Measurements from ENCODE around the gene OGFOD3. TPM values are rescaled to one million over a fixed set of nuclear protein-coding genes. Genes with fewer than 3 reads are reported as not detected.

Gene OGFOD3
- total and polyA plus RNA-seq, 2 experiments from 2014 or later, result 9.6 to 24.6 TPM

- H3K4me3 ChIP-seq, result no peak overlapping the region
- H4K20me1 ChIP-seq (replicated peaks; ENCODE audit: insufficient read depth), result no peaks in the 10 kb centered on the region
- ATAC-seq (no peak), DNase-seq (ENCODE audit: low spot score) (no peak)
- H3K4me3 Mint-ChIP-seq, result no peak overlapping the region
- H3K4me2 ChIP-seq, result no peak overlapping the region
- H3K36me3 ChIP-seq (ENCODE audit: insufficient read depth), result no peaks in the 10 kb centered on the region
- H3K9me2 ChIP-seq (ENCODE audit: insufficient read depth), result no peaks in the 10 kb centered on the region
- H3K79me2 ChIP-seq (replicated peaks; ENCODE audit: insufficient read depth), result no peaks in the 10 kb centered on the region
- no peak overlapping the region for H3K27ac ChIP-seq (ENCODE audit: low read depth)
- H3K36me3 Mint-ChIP-seq (ENCODE audit: low read depth), result peaks cover 4% of the 10 kb centered on the region; the same call in 2 of the 3 replicates
- H2AFZ ChIP-seq, result no peak overlapping the region
- H3K4me1 ChIP-seq (ENCODE audit: insufficient read depth), result peaks cover 5% of the 10 kb centered on the region
- no peak overlapping the region for H3K27ac Mint-ChIP-seq
- H3K9me3 Mint-ChIP-seq, result no peaks in the 10 kb centered on the region
- H3K4me1 Mint-ChIP-seq, result peaks cover 18% of the 10 kb centered on the region
- TF ChIP-seq EZH2 (IDR thresholded peaks at IDR 0.05; ENCODE audit: low read depth, unreplicated experiment) (no peak), ZNF331 (CRISPR knock-in tag; IDR thresholded peaks at IDR 0.05; ENCODE audit: low read depth) (no peak), JUNB (IDR thresholded peaks at IDR 0.05; ENCODE audit: unreplicated experiment) (no peak), STAT1 (IDR thresholded peaks at IDR 0.05; ENCODE audit: unreplicated experiment) (no peak), NANOG (IDR thresholded peaks at IDR 0.05; ENCODE audit: borderline replicate concordance) (no peak), POLR2AphosphoS5 (IDR thresholded peaks at IDR 0.05; ENCODE audit: low read depth) (no peak), EZH2phosphoT487 (IDR thresholded peaks at IDR 0.05; ENCODE audit: unreplicated experiment) (no peak)
- TF ChIP-seq, protein P1, sequence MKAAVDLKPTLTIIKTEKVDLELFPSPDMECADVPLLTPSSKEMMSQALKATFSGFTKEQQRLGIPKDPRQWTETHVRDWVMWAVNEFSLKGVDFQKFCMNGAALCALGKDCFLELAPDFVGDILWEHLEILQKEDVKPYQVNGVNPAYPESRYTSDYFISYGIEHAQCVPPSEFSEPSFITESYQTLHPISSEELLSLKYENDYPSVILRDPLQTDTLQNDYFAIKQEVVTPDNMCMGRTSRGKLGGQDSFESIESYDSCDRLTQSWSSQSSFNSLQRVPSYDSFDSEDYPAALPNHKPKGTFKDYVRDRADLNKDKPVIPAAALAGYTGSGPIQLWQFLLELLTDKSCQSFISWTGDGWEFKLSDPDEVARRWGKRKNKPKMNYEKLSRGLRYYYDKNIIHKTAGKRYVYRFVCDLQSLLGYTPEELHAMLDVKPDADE (IDR thresholded peaks at IDR 0.05), result no peak
- TF ChIP-seq, protein P2, sequence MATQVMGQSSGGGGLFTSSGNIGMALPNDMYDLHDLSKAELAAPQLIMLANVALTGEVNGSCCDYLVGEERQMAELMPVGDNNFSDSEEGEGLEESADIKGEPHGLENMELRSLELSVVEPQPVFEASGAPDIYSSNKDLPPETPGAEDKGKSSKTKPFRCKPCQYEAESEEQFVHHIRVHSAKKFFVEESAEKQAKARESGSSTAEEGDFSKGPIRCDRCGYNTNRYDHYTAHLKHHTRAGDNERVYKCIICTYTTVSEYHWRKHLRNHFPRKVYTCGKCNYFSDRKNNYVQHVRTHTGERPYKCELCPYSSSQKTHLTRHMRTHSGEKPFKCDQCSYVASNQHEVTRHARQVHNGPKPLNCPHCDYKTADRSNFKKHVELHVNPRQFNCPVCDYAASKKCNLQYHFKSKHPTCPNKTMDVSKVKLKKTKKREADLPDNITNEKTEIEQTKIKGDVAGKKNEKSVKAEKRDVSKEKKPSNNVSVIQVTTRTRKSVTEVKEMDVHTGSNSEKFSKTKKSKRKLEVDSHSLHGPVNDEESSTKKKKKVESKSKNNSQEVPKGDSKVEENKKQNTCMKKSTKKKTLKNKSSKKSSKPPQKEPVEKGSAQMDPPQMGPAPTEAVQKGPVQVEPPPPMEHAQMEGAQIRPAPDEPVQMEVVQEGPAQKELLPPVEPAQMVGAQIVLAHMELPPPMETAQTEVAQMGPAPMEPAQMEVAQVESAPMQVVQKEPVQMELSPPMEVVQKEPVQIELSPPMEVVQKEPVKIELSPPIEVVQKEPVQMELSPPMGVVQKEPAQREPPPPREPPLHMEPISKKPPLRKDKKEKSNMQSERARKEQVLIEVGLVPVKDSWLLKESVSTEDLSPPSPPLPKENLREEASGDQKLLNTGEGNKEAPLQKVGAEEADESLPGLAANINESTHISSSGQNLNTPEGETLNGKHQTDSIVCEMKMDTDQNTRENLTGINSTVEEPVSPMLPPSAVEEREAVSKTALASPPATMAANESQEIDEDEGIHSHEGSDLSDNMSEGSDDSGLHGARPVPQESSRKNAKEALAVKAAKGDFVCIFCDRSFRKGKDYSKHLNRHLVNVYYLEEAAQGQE (IDR thresholded peaks at IDR 0.05; ENCODE audit: unreplicated experiment), result no peak
- TF ChIP-seq, protein P3, sequence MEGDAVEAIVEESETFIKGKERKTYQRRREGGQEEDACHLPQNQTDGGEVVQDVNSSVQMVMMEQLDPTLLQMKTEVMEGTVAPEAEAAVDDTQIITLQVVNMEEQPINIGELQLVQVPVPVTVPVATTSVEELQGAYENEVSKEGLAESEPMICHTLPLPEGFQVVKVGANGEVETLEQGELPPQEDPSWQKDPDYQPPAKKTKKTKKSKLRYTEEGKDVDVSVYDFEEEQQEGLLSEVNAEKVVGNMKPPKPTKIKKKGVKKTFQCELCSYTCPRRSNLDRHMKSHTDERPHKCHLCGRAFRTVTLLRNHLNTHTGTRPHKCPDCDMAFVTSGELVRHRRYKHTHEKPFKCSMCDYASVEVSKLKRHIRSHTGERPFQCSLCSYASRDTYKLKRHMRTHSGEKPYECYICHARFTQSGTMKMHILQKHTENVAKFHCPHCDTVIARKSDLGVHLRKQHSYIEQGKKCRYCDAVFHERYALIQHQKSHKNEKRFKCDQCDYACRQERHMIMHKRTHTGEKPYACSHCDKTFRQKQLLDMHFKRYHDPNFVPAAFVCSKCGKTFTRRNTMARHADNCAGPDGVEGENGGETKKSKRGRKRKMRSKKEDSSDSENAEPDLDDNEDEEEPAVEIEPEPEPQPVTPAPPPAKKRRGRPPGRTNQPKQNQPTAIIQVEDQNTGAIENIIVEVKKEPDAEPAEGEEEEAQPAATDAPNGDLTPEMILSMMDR (conservative IDR thresholded peaks at IDR 0.05; ENCODE audit: low read depth in 2 of 2), result no peak
- TF ChIP-seq, protein P4, sequence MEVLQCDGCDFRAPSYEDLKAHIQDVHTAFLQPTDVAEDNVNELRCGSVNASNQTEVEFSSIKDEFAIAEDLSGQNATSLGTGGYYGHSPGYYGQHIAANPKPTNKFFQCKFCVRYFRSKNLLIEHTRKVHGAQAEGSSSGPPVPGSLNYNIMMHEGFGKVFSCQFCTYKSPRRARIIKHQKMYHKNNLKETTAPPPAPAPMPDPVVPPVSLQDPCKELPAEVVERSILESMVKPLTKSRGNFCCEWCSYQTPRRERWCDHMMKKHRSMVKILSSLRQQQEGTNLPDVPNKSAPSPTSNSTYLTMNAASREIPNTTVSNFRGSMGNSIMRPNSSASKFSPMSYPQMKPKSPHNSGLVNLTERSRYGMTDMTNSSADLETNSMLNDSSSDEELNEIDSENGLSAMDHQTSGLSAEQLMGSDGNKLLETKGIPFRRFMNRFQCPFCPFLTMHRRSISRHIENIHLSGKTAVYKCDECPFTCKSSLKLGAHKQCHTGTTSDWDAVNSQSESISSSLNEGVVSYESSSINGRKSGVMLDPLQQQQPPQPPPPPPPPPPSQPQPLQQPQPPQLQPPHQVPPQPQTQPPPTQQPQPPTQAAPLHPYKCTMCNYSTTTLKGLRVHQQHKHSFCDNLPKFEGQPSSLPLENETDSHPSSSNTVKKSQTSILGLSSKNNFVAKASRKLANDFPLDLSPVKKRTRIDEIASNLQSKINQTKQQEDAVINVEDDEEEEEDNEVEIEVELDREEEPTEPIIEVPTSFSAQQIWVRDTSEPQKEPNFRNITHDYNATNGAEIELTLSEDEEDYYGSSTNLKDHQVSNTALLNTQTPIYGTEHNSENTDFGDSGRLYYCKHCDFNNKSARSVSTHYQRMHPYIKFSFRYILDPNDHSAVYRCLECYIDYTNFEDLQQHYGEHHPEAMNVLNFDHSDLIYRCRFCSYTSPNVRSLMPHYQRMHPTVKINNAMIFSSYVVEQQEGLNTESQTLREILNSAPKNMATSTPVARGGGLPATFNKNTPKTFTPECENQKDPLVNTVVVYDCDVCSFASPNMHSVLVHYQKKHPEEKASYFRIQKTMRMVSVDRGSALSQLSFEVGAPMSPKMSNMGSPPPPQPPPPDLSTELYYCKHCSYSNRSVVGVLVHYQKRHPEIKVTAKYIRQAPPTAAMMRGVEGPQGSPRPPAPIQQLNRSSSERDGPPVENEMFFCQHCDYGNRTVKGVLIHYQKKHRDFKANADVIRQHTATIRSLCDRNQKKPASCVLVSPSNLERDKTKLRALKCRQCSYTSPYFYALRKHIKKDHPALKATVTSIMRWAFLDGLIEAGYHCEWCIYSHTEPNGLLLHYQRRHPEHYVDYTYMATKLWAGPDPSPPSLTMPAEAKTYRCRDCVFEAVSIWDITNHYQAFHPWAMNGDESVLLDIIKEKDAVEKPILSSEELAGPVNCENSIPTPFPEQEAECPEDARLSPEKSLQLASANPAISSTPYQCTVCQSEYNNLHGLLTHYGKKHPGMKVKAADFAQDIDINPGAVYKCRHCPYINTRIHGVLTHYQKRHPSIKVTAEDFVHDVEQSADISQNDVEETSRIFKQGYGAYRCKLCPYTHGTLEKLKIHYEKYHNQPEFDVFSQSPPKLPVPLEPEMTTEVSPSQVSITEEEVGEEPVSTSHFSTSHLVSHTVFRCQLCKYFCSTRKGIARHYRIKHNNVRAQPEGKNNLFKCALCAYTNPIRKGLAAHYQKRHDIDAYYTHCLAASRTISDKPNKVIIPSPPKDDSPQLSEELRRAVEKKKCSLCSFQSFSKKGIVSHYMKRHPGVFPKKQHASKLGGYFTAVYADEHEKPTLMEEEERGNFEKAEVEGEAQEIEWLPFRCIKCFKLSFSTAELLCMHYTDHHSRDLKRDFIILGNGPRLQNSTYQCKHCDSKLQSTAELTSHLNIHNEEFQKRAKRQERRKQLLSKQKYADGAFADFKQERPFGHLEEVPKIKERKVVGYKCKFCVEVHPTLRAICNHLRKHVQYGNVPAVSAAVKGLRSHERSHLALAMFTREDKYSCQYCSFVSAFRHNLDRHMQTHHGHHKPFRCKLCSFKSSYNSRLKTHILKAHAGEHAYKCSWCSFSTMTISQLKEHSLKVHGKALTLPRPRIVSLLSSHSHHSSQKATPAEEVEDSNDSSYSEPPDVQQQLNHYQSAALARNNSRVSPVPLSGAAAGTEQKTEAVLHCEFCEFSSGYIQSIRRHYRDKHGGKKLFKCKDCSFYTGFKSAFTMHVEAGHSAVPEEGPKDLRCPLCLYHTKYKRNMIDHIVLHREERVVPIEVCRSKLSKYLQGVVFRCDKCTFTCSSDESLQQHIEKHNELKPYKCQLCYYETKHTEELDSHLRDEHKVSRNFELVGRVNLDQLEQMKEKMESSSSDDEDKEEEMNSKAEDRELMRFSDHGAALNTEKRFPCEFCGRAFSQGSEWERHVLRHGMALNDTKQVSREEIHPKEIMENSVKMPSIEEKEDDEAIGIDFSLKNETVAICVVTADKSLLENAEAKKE (CRISPR knock-in tag; IDR thresholded peaks at IDR 0.05), result no peak
- H3K27me3 Mint-ChIP-seq (ENCODE audit: insufficient read depth, low read depth, poor library complexity), result peaks cover 15% of the 10 kb centered on the region
- no peaks in the 10 kb centered on the region for H3K27me3 ChIP-seq (ENCODE audit: insufficient read depth)
- H3F3A ChIP-seq (replicated peaks; ENCODE audit: low read depth), result no peaks in the 10 kb centered on the region
Measured at GRCh38 chr17:82437325-82437668, 18.9 kb upstream of the OGFOD3 start.
